H4 (cell line): Measurements from ENCODE around the gene PSMD6. TPM values are rescaled to one million over a fixed set of nuclear protein-coding genes. Genes with fewer than 3 reads are reported as not detected.
A peak's percentile ranks its signal among the peaks of the same experiment; 100 is the strongest.

Experiments used
- DNase-seq: peaks from one replicate; pipeline ENCODE4 v3.0.0-alpha.2; 2015; ENCODE audit warnings: low spot score
- total RNA-seq: library from RNA; depleted of rRNA; stranded (reverse); fragments of >200 nt; shearing (Covaris generic); gene quantifications from 2 replicates; pipeline ENCODE4 v1.2.3, GENCODE V29; 2014

The PSMD6 gene
- total RNA-seq, 1 experiment from 2014 or later: 104 TPM

DNA sequence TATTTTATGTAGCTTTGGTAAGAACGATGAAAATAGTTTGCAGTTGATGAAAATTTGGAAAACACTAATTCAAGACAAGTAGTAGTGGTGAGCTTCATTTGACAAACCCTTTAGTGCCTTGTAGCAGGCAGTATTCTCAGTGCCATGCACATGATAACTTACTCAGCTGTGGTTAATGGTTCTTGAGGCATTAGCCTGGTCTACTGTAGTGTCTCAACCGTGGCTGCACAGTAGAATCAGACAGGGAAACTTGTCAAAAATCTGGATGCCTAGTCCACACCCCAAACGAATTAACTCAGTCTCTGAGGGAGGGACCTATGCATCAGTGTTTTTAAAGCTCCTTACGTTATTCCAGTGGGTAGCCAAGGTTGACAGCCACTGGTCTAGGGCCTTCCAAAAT, 45.4 kb downstream of the PSMD6 start:
- DNase-seq: no peak

DNA sequence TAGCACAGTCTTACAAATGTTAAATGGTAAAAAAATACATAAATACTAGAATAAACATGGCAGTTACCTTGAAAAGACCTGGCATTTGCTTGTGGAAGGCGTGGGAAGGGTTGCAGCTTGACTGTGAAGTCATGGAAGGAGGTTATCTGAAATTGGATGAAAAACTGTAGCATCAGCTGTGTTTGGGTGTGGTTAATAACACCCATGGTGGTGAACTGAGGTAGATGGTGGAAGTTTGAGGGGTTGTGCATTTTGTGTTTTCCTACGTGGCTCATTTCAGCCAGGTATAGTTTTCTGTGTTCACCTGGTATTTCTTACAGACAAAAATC, 46.5 kb downstream of the PSMD6 start:
- no peak for DNase-seq

DNA sequence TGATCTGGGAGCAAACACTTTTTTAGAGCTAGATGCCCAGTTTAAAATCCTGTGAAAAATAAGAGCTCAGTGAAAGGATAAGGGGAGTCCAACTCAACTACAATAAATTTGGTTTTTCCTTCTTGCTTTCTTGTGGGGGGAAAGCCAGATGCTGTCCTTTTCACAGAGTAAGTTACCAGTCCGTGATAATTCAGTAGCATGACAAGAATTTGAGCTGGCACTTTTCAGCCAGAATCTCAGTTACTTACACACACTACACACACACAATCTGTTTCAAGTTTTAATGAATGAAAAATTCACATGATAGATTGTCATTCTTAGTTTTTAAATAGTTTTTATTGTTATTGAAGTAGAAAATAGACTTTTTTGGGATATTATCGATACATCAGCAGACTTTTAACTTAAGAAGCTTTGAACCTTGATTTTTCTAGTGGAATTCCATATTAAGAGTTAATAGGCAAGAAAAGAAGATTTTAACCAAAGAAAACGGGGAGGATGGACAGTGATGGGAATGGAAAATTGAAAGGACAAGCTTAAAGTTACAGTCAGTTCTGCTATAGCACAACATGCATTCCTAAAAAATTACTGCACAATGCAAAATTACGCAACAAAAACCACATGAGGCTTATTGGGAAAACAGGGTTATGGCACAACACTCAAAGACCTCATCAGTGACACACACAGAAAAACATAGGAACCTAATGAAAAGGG, 47.0 kb downstream of the PSMD6 start:
- DNase-seq: peak; percentile 52

GRCh38 chr3:63975723-63976122, 47.6 kb downstream of the PSMD6 start:
- no peak for DNase-seq

DNA sequence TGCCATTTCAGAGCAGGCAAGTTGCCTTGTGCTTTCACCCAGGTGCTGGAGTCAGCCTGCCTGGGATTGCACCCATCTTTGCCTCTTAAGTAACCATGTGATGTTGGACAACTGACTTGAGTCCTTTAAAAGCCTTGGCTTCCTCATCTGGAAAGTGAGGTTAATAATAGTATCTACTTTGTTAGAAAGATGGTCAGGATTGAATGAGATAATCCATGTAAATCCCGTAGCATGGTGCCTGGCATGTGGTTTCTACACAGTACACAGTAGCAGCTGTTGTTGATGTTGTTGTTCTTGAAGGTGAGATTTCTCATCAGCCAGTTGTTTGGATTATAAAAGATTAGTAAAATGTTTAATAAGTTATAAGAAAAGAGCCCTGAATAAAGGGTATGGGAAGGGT, 48.8 kb downstream of the PSMD6 start:
- no peak for DNase-seq

DNA sequence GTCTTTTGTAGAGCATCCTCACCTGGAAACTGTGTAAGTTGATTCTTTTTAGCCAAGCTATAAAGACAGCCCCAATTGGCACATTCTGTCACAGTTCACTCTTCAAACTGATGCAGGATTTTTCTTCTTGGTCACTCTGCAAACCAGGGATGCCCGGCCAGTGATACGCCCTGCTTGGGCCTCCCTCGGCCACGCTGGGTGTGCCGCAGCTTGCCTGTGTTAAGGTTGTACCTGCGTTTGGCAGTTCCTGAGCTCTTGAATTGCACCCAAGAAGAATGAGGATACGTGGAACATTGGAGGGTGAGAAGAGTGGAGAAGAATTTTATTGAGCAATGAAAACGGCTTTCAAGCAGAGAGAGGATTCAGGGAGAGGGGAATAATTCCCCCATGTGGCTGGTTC, 49.9 kb downstream of the PSMD6 start:
- DNase-seq: no peak

GRCh38 chr3:63972987-63973386, 50.3 kb downstream of the PSMD6 start:
- DNase-seq: no peak

GRCh38 chr3:63972196-63972595, 51.1 kb downstream of the PSMD6 start:
- DNase-seq: no peak

DNA sequence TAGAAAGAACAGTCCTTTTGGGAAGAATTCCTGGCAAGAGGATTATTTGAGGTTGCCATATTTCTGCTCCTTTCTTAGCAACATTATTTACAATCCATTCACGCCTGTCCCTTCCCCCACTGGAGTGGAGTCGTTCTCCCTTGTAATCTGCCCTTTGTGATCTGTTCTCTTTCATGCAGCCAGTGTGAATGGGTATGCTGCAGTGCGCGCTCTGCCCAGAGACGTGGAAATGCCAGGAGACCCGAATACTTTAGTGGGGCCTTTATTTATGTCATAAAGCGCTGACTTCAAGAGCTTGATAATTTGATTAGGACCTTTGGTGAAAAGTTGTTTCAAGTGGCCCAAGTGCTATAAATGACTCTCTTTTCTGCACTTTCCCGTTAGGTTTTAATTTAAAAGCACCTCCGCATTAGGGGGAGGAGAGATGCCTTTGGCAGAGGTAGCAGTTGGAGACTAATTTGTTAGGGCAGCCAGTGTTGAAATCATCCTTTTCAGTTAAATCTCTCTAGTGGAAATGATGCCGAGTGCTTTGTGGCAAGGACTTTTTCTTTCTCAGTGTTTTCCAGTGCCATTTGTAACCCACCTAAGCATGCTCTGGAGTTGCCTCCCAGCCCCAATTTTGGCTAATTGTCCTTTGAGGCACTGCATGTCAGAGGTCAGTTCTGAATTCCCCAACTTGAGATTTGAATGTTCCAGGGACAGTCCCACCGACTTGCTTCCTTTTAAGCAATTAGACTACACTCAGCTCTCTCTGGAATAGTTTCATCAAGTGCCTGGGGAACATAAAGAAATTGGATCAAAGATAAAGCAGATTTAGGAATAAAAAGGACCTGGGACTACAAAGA, 52.4 kb downstream of the PSMD6 start:
- no peak for DNase-seq

DNA sequence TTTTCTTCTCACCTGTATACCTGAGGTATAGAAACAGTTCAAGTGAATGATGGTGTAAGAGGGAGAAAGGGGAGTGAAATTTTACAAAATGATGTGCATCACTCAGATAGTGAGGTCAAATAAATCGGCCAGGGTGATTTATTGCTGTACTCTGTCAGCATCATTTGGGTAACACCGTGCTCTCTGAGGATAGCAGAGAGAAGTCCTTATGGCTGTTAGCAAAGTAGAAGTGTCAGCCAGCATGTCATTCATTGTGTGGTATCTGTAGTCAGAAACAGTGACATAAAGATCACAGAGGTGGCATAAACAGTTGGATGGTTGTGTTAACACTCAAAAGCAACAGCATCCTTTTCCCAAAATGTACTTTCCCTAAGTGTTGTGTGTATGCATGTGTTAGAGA, 53.4 kb downstream of the PSMD6 start:
- DNase-seq: no peak

- DNase-seq: no peak
Observed at GRCh38 chr3:63968612-63969350, 54.5 kb downstream of the PSMD6 start.

- peak; percentile 31 for DNase-seq
Observed at GRCh38 chr3:63967675-63968611, 55.4 kb downstream of the PSMD6 start.

DNA sequence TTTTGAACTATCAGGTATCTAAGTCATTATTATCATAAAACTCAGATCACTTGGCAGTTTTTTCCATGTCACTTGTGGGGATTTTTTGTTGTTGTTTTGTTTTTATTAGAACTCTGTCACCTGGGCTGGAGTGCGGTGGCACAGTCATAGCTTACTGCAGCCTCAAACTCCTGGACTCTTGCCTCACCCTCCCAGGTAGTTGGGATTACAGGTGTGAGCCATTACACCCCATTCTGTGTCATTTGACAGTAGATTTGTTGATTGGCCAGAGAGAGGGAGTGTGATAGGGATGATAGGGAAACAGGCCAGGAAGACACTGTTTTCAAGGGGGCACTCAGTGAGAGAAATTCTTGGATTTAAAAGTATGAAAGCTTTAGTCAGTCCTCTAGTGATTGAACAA, 56.4 kb downstream of the PSMD6 start:
- DNase-seq: no peak

GRCh38 chr3:63966007-63966406, 57.3 kb downstream of the PSMD6 start:
- no peak for DNase-seq

DNA sequence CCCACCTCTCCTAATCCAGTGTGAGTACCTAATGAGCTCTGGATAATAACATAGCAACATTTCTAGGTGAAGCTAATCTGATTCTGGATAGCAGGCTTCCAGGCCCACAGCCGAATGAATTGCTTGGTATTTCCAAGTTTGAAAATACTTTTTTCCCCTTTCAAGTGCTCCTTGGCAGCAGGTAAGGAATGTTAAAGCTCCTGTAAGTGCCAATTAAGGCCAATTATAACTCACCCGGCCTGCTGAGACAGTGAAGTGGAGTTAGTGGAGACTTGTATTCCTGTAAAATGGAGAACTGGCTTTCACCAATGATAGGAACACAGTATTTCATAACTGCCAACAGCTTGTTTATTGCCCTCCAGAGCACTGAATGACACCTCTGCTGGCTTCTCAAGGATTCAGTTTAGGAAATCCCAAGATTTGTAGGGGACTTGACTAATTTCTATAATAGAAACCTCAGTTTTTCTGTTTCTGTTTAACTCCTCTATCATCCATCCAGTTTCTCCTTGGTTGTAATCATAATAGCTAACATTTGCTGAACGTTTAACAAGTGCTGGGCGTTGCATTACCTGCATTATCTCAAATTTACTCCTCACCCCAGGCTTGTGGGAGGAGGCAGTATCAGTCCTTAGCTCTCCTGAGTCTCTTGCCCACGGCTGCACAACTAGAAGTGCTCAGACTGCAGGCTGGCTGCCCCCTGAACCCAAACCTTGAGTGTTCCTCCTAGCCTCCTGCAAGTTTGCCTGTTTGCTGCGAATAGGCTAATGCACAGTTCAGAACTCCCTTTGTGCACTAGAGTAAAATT, 58.4 kb downstream of the PSMD6 start:
- no peak for DNase-seq

DNA sequence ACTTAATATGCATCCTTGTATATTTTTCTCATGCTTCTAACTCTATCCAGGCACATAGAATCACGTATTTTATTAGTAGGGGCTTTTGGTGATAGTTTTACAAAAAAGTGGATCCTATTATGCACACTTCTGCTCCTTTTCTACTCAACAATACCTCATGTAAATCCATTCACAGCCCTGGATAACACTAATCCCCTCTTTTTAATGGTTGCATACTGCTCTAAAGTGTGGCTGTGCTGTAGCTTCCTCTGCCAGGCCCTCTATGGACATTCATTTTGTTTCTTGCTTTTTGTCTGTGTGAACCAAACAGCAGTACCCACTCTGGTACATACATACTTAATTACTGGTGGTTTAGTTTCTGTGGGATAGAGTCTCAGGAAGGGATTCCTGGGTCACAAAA, 59.8 kb downstream of the PSMD6 start:
- DNase-seq: no peak

- DNase-seq: peak; percentile 26
Observed at GRCh38 chr3:63961891-63962290, 61.4 kb downstream of the PSMD6 start.
